IMR-90 (cell line): ENCODE measurements around the gene CCL2. TPM values are rescaled to one million over a fixed set of nuclear protein-coding genes. Genes with fewer than 3 reads are reported as not detected.

Experiments
- ATAC-seq: fragments of 200-7000 bp; cut with Tn5 transposase; 2 replicates; pipeline ENCODE4 v1.9.1; 2020; ENCODE audit warnings: low read depth, mild to moderate bottlenecking, moderate library complexity
- BruUV-seq: library from RNA; stranded (reverse); fragments of 400-500 nt; replicated peaks from 2 replicates; lab custom pipeline; 2021; lab: Mats Ljungman, UMichigan
- CTCF ChIA-PET: fragments of 300-600 bp; formaldehyde crosslinking; extraction: SDS; loops from one replicate; lab custom pipeline; 2021; ENCODE audit warnings: antibody characterized with exemption; lab: Yijun Ruan, JAX
- POLR2A ChIA-PET: fragments of 300-600 bp; sonication (Branson Sonifier 250); formaldehyde crosslinking; loops from one replicate; lab custom pipeline; 2022; ENCODE audit warnings: antibody characterized with exemption; ENCODE audit not compliant: unreplicated experiment; lab: Charles Lee
- DNase-seq: peaks from one replicate; pipeline ENCODE4 v3.0.0; 2013
- H2AFZ ChIP-seq: replicated peaks from 2 replicates; pipeline ENCODE3; 2013; ENCODE audit warnings: low read length, mild to moderate bottlenecking; ENCODE audit not compliant: poor library complexity
- H2AK5ac ChIP-seq: 2 replicates; pipeline ENCODE4 v1.6.1; 2013; ENCODE audit warnings: low read depth, low read length, inconsistent platforms
- H2AK9ac ChIP-seq: replicated peaks from 2 replicates; pipeline ENCODE3; 2013; ENCODE audit warnings: mild to moderate bottlenecking, low read depth, low read length, moderate library complexity; ENCODE audit not compliant: poor library complexity
- H2BK120ac ChIP-seq: 2 replicates; pipeline ENCODE4 v1.6.1; 2013; ENCODE audit warnings: low read depth, low read length, inconsistent platforms
- H2BK15ac ChIP-seq: 3 replicates; pipeline ENCODE4 v1.6.1; 2013; ENCODE audit warnings: low read depth, low read length, inconsistent platforms
- H2BK20ac ChIP-seq: 2 replicates; pipeline ENCODE4 v1.6.1; 2013; ENCODE audit warnings: low read depth, mild to moderate bottlenecking, inconsistent platforms, low read length, moderate library complexity
- H2BK5ac ChIP-seq: 2 replicates; pipeline ENCODE4 v1.6.1; 2013; ENCODE audit warnings: mild to moderate bottlenecking, low read depth, low read length, inconsistent platforms; ENCODE audit not compliant: poor library complexity, severe bottlenecking
- H3K14ac ChIP-seq: replicated peaks from 2 replicates; pipeline ENCODE4 v1.6.1; 2013; ENCODE audit warnings: low read depth, low read length, inconsistent platforms
- H3K18ac ChIP-seq: 2 replicates; pipeline ENCODE4 v1.6.1; 2013; ENCODE audit warnings: low read depth, low read length, control low read depth
- H3K23ac ChIP-seq: 2 replicates; pipeline ENCODE4 v1.6.1; 2013; ENCODE audit warnings: low read depth, low read length, inconsistent platforms
- H3K27ac ChIP-seq: 2 replicates; pipeline ENCODE4 v1.5.1; 2013; ENCODE audit warnings: mild to moderate bottlenecking, control low read depth, low read length; ENCODE audit not compliant: insufficient read depth
- H3K27me3 ChIP-seq: 2 replicates; pipeline ENCODE4 v1.6.1; 2013; ENCODE audit warnings: low read length; ENCODE audit not compliant: control insufficient read depth, insufficient read depth
- H3K36me3 ChIP-seq: 2 replicates; pipeline ENCODE4 v1.6.1; 2013; ENCODE audit warnings: low read length, mixed read lengths; ENCODE audit not compliant: control insufficient read depth, insufficient read depth
- H3K4ac ChIP-seq: 2 replicates; pipeline ENCODE4 v1.6.1; 2013; ENCODE audit warnings: low read depth, low read length, inconsistent platforms
- H3K4me1 ChIP-seq: 2 replicates; pipeline ENCODE4 v1.6.1; 2013; ENCODE audit warnings: low read length, mixed read lengths; ENCODE audit not compliant: control insufficient read depth, insufficient read depth
- H3K4me2 ChIP-seq: 2 replicates; pipeline ENCODE4 v1.6.1; 2013; ENCODE audit warnings: low read depth, mild to moderate bottlenecking, control low read depth, low read length, moderate library complexity
- H3K4me3 ChIP-seq: 2 replicates; pipeline ENCODE4 v1.5.1; 2013; ENCODE audit warnings: low read depth, mild to moderate bottlenecking, control low read depth, low read length, moderate library complexity; ENCODE audit not compliant: insufficient read depth
- H3K56ac ChIP-seq: 2 replicates; pipeline ENCODE4 v1.6.1; 2013; ENCODE audit warnings: low read length, inconsistent platforms; ENCODE audit not compliant: insufficient read depth; ENCODE audit errors: extremely low read depth
- H3K79me1 ChIP-seq, 2 experiments: 2 replicates each; pipeline ENCODE4 v1.6.1; 2013; ENCODE audit warnings: low read length in 2 of 2, inconsistent platforms in 1 of 2, low read depth in 1 of 2
- H3K9ac ChIP-seq: 2 replicates; pipeline ENCODE4 v1.6.1; 2013; ENCODE audit warnings: low read depth, low read length, control low read depth
- H3K9me1 ChIP-seq: 2 replicates; pipeline ENCODE4 v1.6.1; 2013; ENCODE audit warnings: low read length, inconsistent platforms; ENCODE audit not compliant: insufficient read depth
- H3K9me3 ChIP-seq: 2 replicates; pipeline ENCODE4 v1.6.1; 2013; ENCODE audit warnings: low read length; ENCODE audit not compliant: control insufficient read depth, insufficient read depth
- H4K20me1 ChIP-seq: 2 replicates; pipeline ENCODE4 v1.6.1; 2013; ENCODE audit warnings: low read length, inconsistent platforms; ENCODE audit not compliant: insufficient read depth
- H4K5ac ChIP-seq: 2 replicates; pipeline ENCODE4 v1.6.1; 2013; ENCODE audit warnings: mild to moderate bottlenecking, low read depth, low read length, control low read depth
- H4K8ac ChIP-seq, 2 experiments: 2 replicates each; pipeline ENCODE4 v1.6.1; 2013; ENCODE audit warnings: low read depth in 2 of 2, low read length in 2 of 2, control low read depth in 1 of 2, inconsistent platforms in 1 of 2
- H4K91ac ChIP-seq: 2 replicates; pipeline ENCODE4 v1.6.1; 2013; ENCODE audit warnings: low read depth, low read length, inconsistent platforms; ENCODE audit not compliant: insufficient read depth
- SMC3 ChIP-seq: fragments of 150-350 bp; IDR thresholded peaks from 2 replicates; pipeline ENCODE4 v1.6.1; 2016; ENCODE audit warnings: low read depth, mild to moderate bottlenecking, antibody characterized with exemption, low read length, moderate library complexity
- WGBS, 2 experiments: methylation state at CpG; one replicate each; pipeline versions ENCODE4 v1.1.5 to v1.1.7; 2013; ENCODE audit warnings: missing lambda C conversion rate in 2 of 2; ENCODE audit not compliant: insufficient read length in 1 of 2; ENCODE audit errors: extremely low coverage in 2 of 2; 5-methylcytosine and 5-hydroxymethylcytosine counted together
- dilution Hi-C: fragments of 300-500 bp; cut with HindIII; formaldehyde crosslinking; loops from one replicate; pipeline ENCODE4 v1.14.3; 2018; ENCODE audit warnings: low sequenced_read_pairs; ENCODE audit not compliant: unreplicated experiment
- in situ Hi-C: fragments of 300-500 bp; cut with MboI; formaldehyde crosslinking; loops from 3 replicates; pipeline ENCODE4 v1.14.3; 2019; ENCODE audit warnings: low sequenced_read_pairs, inconsistent platforms, mixed read lengths
- intact Hi-C: fragments of 100-400 bp; cut with micrococcal nuclease; formaldehyde crosslinking; loops from 2 replicates; pipeline ENCODE4 v1.10.0; 2022
- polyA plus RNA-seq, 3 experiments: library from polyadenylated mRNA; depleted of rRNA; stranded (reverse); fragments of >200 nt; gene quantifications; 2 replicates each; pipeline ENCODE4 v1.2.3, GENCODE V29; 2012; ENCODE audit warnings: low replicate concordance in 1 of 3
- total RNA-seq: library from RNA; depleted of rRNA; stranded (reverse); fragments of >200 nt; gene quantifications from 2 replicates; pipeline ENCODE4 v1.2.3, GENCODE V29; 2012

CCL2 gene
- total and polyA plus RNA-seq, 2 of the 4 experiments (the other 2 are of a cell fraction), result 103 to 206 TPM

DNA sequence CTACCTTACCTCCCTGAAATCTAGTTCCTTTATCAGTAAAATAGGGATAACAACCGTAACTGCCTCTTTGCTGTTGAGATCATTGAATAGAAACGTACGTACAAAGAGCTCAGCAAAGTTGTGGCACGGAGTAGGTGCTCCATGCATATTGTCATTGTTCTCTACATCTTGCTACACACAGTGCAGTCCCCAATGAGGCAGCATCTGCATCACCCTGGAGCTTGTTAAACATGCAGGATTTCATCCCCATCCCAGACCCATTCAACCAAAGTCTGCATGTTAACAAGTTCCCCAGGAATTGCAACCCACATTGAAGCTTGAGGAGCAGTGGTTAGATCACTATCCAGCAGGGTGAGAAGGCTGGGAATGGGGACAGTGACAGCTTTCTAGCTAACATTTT lies 33.7 kb upstream of the CCL2 start:
- peaks cover 1% of the 10 kb centered on the region for H3K27me3 ChIP-seq
- WGBS, 2 experiments, result 52% methylated on average over 3 of the region's 4 CpGs; no CpG with 5 or more reads in 1 of the 2 experiments
- H3K9me1 ChIP-seq, result no peaks in the 10 kb centered on the region
- H3K18ac ChIP-seq, result no peak overlapping the region
- no peaks in the 10 kb centered on the region for H3K79me1 ChIP-seq
- H3K14ac ChIP-seq, result no peak overlapping the region
- intact Hi-C loops (no loop called here), in situ Hi-C loops (no loop called here), dilution Hi-C loops (no loop called here)
- H2BK15ac ChIP-seq, result no peak overlapping the region
- ATAC-seq, result no peak
- no peak overlapping the region for H2BK20ac ChIP-seq
- no peak overlapping the region for H4K91ac ChIP-seq
- H2BK5ac ChIP-seq, result no peak overlapping the region
- BruUV-seq, result no TSS peak
- POLR2A ChIA-PET, result no interaction called here
- no peak for DNase-seq
- H3K27ac ChIP-seq, result no peak overlapping the region
- CTCF ChIA-PET, result no interaction called here
- H4K8ac ChIP-seq, result no peak overlapping the region
- no peaks in the 10 kb centered on the region for H3K4me1 ChIP-seq
- H4K5ac ChIP-seq, result no peak overlapping the region
- no peak overlapping the region for H2BK120ac ChIP-seq
- TF ChIP-seq SMC3, result no peak
- H3K4me3 ChIP-seq, result no peak overlapping the region
- no peak overlapping the region for H2AFZ ChIP-seq
- H3K4me2 ChIP-seq, result no peak overlapping the region
- H3K56ac ChIP-seq, result no peak overlapping the region
- H3K9me3 ChIP-seq, result no peaks in the 10 kb centered on the region
- H3K4ac ChIP-seq, result no peak overlapping the region
- H3K9ac ChIP-seq, result no peak overlapping the region
- no peaks in the 10 kb centered on the region for H4K20me1 ChIP-seq
- no peaks in the 10 kb centered on the region for H3K36me3 ChIP-seq
- H2AK9ac ChIP-seq, result no peak overlapping the region
- H3K23ac ChIP-seq, result no peak overlapping the region
- no peak overlapping the region for H2AK5ac ChIP-seq
